ENCODE data around the gene TRIM14.
"Not testable (repeated sequence)": the region's sequence is repeated elsewhere in the genome, so short reads cannot be mapped to it uniquely, and the experiment has no call there.

The TRIM14 gene

GRCh38 chr9:98140503-98140902, 21.5 kb upstream of the TRIM14 start:
- no peaks in the 10 kb centered on the region for H3K36me3 ChIP-seq (ENCODE audit: control insufficient read depth in 1 of 2, insufficient read depth in 2 of 2, low read length in 2 of 2)
- H3K4me1 ChIP-seq (ENCODE audit: control insufficient read depth in 1 of 2, insufficient read depth in 2 of 2, low read length in 2 of 2), result no peaks in the 10 kb centered on the region
- no peaks in the 10 kb centered on the region for H3K9me3 ChIP-seq (ENCODE audit: control insufficient read depth in 1 of 2, low read length in 2 of 2)
- H3K27me3 ChIP-seq (ENCODE audit: low read depth, low read length), result no peaks in the 10 kb centered on the region
- no peak overlapping the region for H3K27ac ChIP-seq (ENCODE audit: low read length)
- no peak overlapping the region for H3K4me3 ChIP-seq (ENCODE audit: low read depth in 1 of 2, low read length in 2 of 2)

- Histone ChIP-seq H3K36me3 (ENCODE audit: control insufficient read depth in 1 of 2, insufficient read depth in 2 of 2, low read length in 2 of 2) (no peaks in the 10 kb centered on the region), H3K27ac (ENCODE audit: low read length) (no peak overlapping the region), H3K4me1 (ENCODE audit: control insufficient read depth in 1 of 2, insufficient read depth in 2 of 2, low read length in 2 of 2) (no peaks in the 10 kb centered on the region), H3K27me3 (ENCODE audit: low read depth, low read length) (no peaks in the 10 kb centered on the region), H3K4me3 (ENCODE audit: low read depth in 1 of 2, low read length in 2 of 2) (no peak overlapping the region), H3K9me3 (ENCODE audit: control insufficient read depth in 1 of 2, low read length in 2 of 2) (no peaks in the 10 kb centered on the region)
Measured at GRCh38 chr9:98136489-98136888, 17.5 kb upstream of the TRIM14 start.

- Histone ChIP-seq H3K27ac (ENCODE audit: low read length) (no peak overlapping the region), H3K27me3 (ENCODE audit: low read depth, low read length) (no peaks in the 10 kb centered on the region), H3K36me3 (ENCODE audit: control insufficient read depth in 1 of 2, insufficient read depth in 2 of 2, low read length in 2 of 2) (no peaks in the 10 kb centered on the region), H3K4me3 (ENCODE audit: low read depth in 1 of 2, low read length in 2 of 2) (no peak overlapping the region), H3K4me1 (ENCODE audit: control insufficient read depth in 1 of 2, insufficient read depth in 2 of 2, low read length in 2 of 2) (no peaks in the 10 kb centered on the region), H3K9me3 (ENCODE audit: control insufficient read depth in 1 of 2, low read length in 2 of 2) (no peaks in the 10 kb centered on the region)
Measured at GRCh38 chr9:98135938-98136337, 16.9 kb upstream of the TRIM14 start.

- H3K27ac ChIP-seq (ENCODE audit: low read length), result no peak overlapping the region
- no peaks in the 10 kb centered on the region for H3K36me3 ChIP-seq (ENCODE audit: control insufficient read depth in 1 of 2, insufficient read depth in 2 of 2, low read length in 2 of 2)
- no peak overlapping the region for H3K4me3 ChIP-seq (ENCODE audit: low read depth in 1 of 2, low read length in 2 of 2)
- H3K9me3 ChIP-seq (ENCODE audit: control insufficient read depth in 1 of 2, low read length in 2 of 2), result no peaks in the 10 kb centered on the region
- no peaks in the 10 kb centered on the region for H3K27me3 ChIP-seq (ENCODE audit: low read depth, low read length)
- H3K4me1 ChIP-seq (ENCODE audit: control insufficient read depth in 1 of 2, insufficient read depth in 2 of 2, low read length in 2 of 2), result no peaks in the 10 kb centered on the region
Measured at GRCh38 chr9:98135558-98135934, 16.5 kb upstream of the TRIM14 start.

- no peaks in the 10 kb centered on the region for H3K4me1 ChIP-seq (ENCODE audit: control insufficient read depth in 1 of 2, insufficient read depth in 2 of 2, low read length in 2 of 2)
- H3K27me3 ChIP-seq (ENCODE audit: low read depth, low read length), result no peaks in the 10 kb centered on the region
- H3K36me3 ChIP-seq (ENCODE audit: control insufficient read depth in 1 of 2, insufficient read depth in 2 of 2, low read length in 2 of 2), result no peaks in the 10 kb centered on the region
- H3K9me3 ChIP-seq (ENCODE audit: control insufficient read depth in 1 of 2, low read length in 2 of 2), result no peaks in the 10 kb centered on the region
- H3K27ac ChIP-seq (ENCODE audit: low read length), result no peak overlapping the region
- no peak overlapping the region for H3K4me3 ChIP-seq (ENCODE audit: low read depth in 1 of 2, low read length in 2 of 2)
Measured at GRCh38 chr9:98134702-98135557, 15.9 kb upstream of the TRIM14 start.

- H3K36me3 ChIP-seq (ENCODE audit: control insufficient read depth in 1 of 2, insufficient read depth in 2 of 2, low read length in 2 of 2), result no peaks in the 10 kb centered on the region
- H3K4me1 ChIP-seq (ENCODE audit: control insufficient read depth in 1 of 2, insufficient read depth in 2 of 2, low read length in 2 of 2), result no peaks in the 10 kb centered on the region
- no peaks in the 10 kb centered on the region for H3K9me3 ChIP-seq (ENCODE audit: control insufficient read depth in 1 of 2, low read length in 2 of 2)
- no peak overlapping the region for H3K4me3 ChIP-seq (ENCODE audit: low read depth in 1 of 2, low read length in 2 of 2)
- no peaks in the 10 kb centered on the region for H3K27me3 ChIP-seq (ENCODE audit: low read depth, low read length)
- H3K27ac ChIP-seq (ENCODE audit: low read length), result no peak overlapping the region
Measured at GRCh38 chr9:98132806-98133631, 14.0 kb upstream of the TRIM14 start.

- no peaks in the 10 kb centered on the region for H3K36me3 ChIP-seq (ENCODE audit: control insufficient read depth in 1 of 2, insufficient read depth in 2 of 2, low read length in 2 of 2)
- no peak overlapping the region for H3K4me3 ChIP-seq (ENCODE audit: low read depth in 1 of 2, low read length in 2 of 2)
- no peaks in the 10 kb centered on the region for H3K9me3 ChIP-seq (ENCODE audit: control insufficient read depth in 1 of 2, low read length in 2 of 2)
- no peaks in the 10 kb centered on the region for H3K27me3 ChIP-seq (ENCODE audit: low read depth, low read length)
- H3K27ac ChIP-seq (ENCODE audit: low read length), result no peak overlapping the region
- H3K4me1 ChIP-seq (ENCODE audit: control insufficient read depth in 1 of 2, insufficient read depth in 2 of 2, low read length in 2 of 2), result no peaks in the 10 kb centered on the region
Measured at GRCh38 chr9:98132158-98132557, 13.1 kb upstream of the TRIM14 start.

GRCh38 chr9:98130576-98131228, 11.7 kb upstream of the TRIM14 start:
- Histone ChIP-seq H3K36me3 (ENCODE audit: control insufficient read depth in 1 of 2, insufficient read depth in 2 of 2, low read length in 2 of 2) (no peaks in the 10 kb centered on the region), H3K4me3 (ENCODE audit: low read depth in 1 of 2, low read length in 2 of 2) (no peak overlapping the region), H3K27ac (ENCODE audit: low read length) (no peak overlapping the region), H3K4me1 (ENCODE audit: control insufficient read depth in 1 of 2, insufficient read depth in 2 of 2, low read length in 2 of 2) (no peaks in the 10 kb centered on the region), H3K27me3 (ENCODE audit: low read depth, low read length) (no peaks in the 10 kb centered on the region), H3K9me3 (ENCODE audit: control insufficient read depth in 1 of 2, low read length in 2 of 2) (no peaks in the 10 kb centered on the region)

- not testable (repeated sequence) for H3K27ac ChIP-seq (ENCODE audit: low read length); H3K36me3 ChIP-seq (ENCODE audit: control insufficient read depth in 1 of 2, insufficient read depth in 2 of 2, low read length in 2 of 2); H3K27me3 ChIP-seq (ENCODE audit: low read depth, low read length); H3K4me3 ChIP-seq (ENCODE audit: low read depth in 1 of 2, low read length in 2 of 2); H3K9me3 ChIP-seq (ENCODE audit: control insufficient read depth in 1 of 2, low read length in 2 of 2); H3K4me1 ChIP-seq (ENCODE audit: control insufficient read depth in 1 of 2, insufficient read depth in 2 of 2, low read length in 2 of 2)
Measured at GRCh38 chr9:98130060-98130459, 11.0 kb upstream of the TRIM14 start.

GRCh38 chr9:98129451-98129881, 10.4 kb upstream of the TRIM14 start:
- Histone ChIP-seq H3K9me3 (ENCODE audit: control insufficient read depth in 1 of 2, low read length in 2 of 2) (no peaks in the 10 kb centered on the region), H3K36me3 (ENCODE audit: control insufficient read depth in 1 of 2, insufficient read depth in 2 of 2, low read length in 2 of 2) (no peaks in the 10 kb centered on the region), H3K27me3 (ENCODE audit: low read depth, low read length) (no peaks in the 10 kb centered on the region), H3K4me3 (ENCODE audit: low read depth in 1 of 2, low read length in 2 of 2) (no peak overlapping the region), H3K4me1 (ENCODE audit: control insufficient read depth in 1 of 2, insufficient read depth in 2 of 2, low read length in 2 of 2) (no peaks in the 10 kb centered on the region), H3K27ac (ENCODE audit: low read length) (no peak overlapping the region)

GRCh38 chr9:98128316-98128715, 9.3 kb upstream of the TRIM14 start:
- no peak overlapping the region for H3K4me3 ChIP-seq (ENCODE audit: low read depth in 1 of 2, low read length in 2 of 2)
- no peaks in the 10 kb centered on the region for H3K9me3 ChIP-seq (ENCODE audit: control insufficient read depth in 1 of 2, low read length in 2 of 2)
- no peaks in the 10 kb centered on the region for H3K36me3 ChIP-seq (ENCODE audit: control insufficient read depth in 1 of 2, insufficient read depth in 2 of 2, low read length in 2 of 2)
- H3K27me3 ChIP-seq (ENCODE audit: low read depth, low read length), result no peaks in the 10 kb centered on the region
- no peaks in the 10 kb centered on the region for H3K4me1 ChIP-seq (ENCODE audit: control insufficient read depth in 1 of 2, insufficient read depth in 2 of 2, low read length in 2 of 2)
- no peak overlapping the region for H3K27ac ChIP-seq (ENCODE audit: low read length)
